ENCODE results near the gene C2orf81. TPM values are rescaled to one million over a fixed set of nuclear protein-coding genes. Genes with fewer than 3 reads are reported as not detected.

C2orf81 gene
- polyA plus RNA-seq, 1 donor from 2014 or later: 3.3 TPM

DNA sequence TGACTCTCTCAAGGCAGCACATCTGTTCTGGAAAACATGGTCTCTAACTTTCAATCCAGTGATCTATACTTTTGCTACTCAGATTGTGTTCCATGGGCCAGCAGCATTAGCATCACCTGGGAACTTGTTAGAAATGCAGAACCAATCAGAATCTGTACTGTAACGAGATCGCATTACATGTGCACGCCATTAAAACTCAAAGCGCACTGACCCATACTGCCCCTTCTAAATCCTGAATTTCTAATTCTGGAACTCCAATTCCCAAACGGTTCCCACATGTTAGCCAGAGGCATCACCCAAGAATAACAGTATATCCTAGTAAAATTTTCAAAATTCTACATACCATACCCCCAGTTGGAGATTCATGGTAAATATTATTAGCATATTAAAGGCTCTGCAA, 30.8 kb downstream of the C2orf81 start:
- H3F3A ChIP-seq (ENCODE audit: insufficient read depth, low read length, poor library complexity, severe bottlenecking): no peaks in the 10 kb centered on the region
- no peak overlapping the region for H2AFZ ChIP-seq (ENCODE audit: low read depth, low read length)
- no peaks in the 10 kb centered on the region for H3K27me3 ChIP-seq (ENCODE audit: insufficient read depth, low read depth, low read length)
- no peaks in the 10 kb centered on the region for H3K9me2 ChIP-seq (ENCODE audit: insufficient read depth, low read length)
- H3K36me3 ChIP-seq (ENCODE audit: insufficient read depth, low read length): no peaks in the 10 kb centered on the region
- TF ChIP-seq TAF1 (IDR thresholded peaks at IDR 0.05; ENCODE audit: low read depth) (no peak), EP300 (conservative IDR thresholded peaks at IDR 0.05; ENCODE audit: poor library complexity, severe bottlenecking) (no peak), POLR2AphosphoS5 (IDR thresholded peaks at IDR 0.05) (no peak), EZH2 (IDR thresholded peaks at IDR 0.05; ENCODE audit: borderline replicate concordance, insufficient read depth, low read length, poor library complexity, severe bottlenecking) (no peak), RAD21 (conservative IDR thresholded peaks at IDR 0.05) (no peak)
- TF ChIP-seq, protein P1, sequence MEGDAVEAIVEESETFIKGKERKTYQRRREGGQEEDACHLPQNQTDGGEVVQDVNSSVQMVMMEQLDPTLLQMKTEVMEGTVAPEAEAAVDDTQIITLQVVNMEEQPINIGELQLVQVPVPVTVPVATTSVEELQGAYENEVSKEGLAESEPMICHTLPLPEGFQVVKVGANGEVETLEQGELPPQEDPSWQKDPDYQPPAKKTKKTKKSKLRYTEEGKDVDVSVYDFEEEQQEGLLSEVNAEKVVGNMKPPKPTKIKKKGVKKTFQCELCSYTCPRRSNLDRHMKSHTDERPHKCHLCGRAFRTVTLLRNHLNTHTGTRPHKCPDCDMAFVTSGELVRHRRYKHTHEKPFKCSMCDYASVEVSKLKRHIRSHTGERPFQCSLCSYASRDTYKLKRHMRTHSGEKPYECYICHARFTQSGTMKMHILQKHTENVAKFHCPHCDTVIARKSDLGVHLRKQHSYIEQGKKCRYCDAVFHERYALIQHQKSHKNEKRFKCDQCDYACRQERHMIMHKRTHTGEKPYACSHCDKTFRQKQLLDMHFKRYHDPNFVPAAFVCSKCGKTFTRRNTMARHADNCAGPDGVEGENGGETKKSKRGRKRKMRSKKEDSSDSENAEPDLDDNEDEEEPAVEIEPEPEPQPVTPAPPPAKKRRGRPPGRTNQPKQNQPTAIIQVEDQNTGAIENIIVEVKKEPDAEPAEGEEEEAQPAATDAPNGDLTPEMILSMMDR (IDR thresholded peaks at IDR 0.05; ENCODE audit: poor library complexity, severe bottlenecking): no peak
- peak overlapping the region; percentile 84 for H3K4me3 ChIP-seq (ENCODE audit: low read length)
- peaks cover 59% of the 10 kb centered on the region for H3K79me2 ChIP-seq (replicated peaks; ENCODE audit: insufficient read depth, low read length)
- peak overlapping the region; percentile 78 for H3K9ac ChIP-seq (ENCODE audit: low read length)
- no peaks in the 10 kb centered on the region for H3K9me3 ChIP-seq (ENCODE audit: low read length)
- H4K20me1 ChIP-seq (ENCODE audit: insufficient read depth): no peaks in the 10 kb centered on the region
- H3K4me2 ChIP-seq (ENCODE audit: low read length): peak overlapping the region; percentile 95
- no peak overlapping the region for H3K27ac ChIP-seq (ENCODE audit: low read length)

DNA sequence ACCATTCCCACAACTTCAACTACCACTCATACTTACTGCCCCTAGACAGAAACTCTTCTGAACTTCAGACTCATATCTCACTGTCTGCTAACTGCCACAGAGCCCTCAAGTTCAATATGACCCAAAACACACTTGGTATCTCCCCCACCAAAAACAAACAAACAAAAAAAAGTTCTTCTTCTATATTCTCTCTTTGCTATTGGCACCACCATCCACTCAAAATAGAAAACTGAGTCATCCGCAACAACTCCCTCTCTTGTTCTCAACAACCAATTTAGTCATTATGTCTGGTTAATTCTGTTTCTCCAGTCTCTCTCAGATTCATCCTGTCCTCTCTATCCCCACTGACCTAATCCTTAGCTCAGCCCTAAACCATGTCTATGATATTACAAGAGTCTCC, 34.1 kb downstream of the C2orf81 start:
- no peaks in the 10 kb centered on the region for H3K9me2 ChIP-seq (ENCODE audit: insufficient read depth, low read length)
- H2AFZ ChIP-seq (ENCODE audit: low read depth, low read length): no peak overlapping the region
- no peak overlapping the region for H3K9ac ChIP-seq (ENCODE audit: low read length)
- H3K9me3 ChIP-seq (ENCODE audit: low read length): no peaks in the 10 kb centered on the region
- no peaks in the 10 kb centered on the region for H4K20me1 ChIP-seq (ENCODE audit: insufficient read depth)
- H3K36me3 ChIP-seq (ENCODE audit: insufficient read depth, low read length): no peaks in the 10 kb centered on the region
- peak overlapping the region; percentile 84 for H3K4me3 ChIP-seq (ENCODE audit: low read length)
- peak overlapping the region; percentile 9 for H3K4me2 ChIP-seq (ENCODE audit: low read length)
- peaks cover 85% of the 10 kb centered on the region for H3K79me2 ChIP-seq (replicated peaks; ENCODE audit: insufficient read depth, low read length)
- peak overlapping the region; percentile 94 for H3K27ac ChIP-seq (ENCODE audit: low read length)
- H3F3A ChIP-seq (ENCODE audit: insufficient read depth, low read length, poor library complexity, severe bottlenecking): no peaks in the 10 kb centered on the region
- TF ChIP-seq, protein P1 (IDR thresholded peaks at IDR 0.05; ENCODE audit: poor library complexity, severe bottlenecking): no peak
- TF ChIP-seq EP300 (conservative IDR thresholded peaks at IDR 0.05; ENCODE audit: poor library complexity, severe bottlenecking): no peak
- no peak for TF ChIP-seq SMC3 (conservative IDR thresholded peaks at IDR 0.05; ENCODE audit: poor library complexity)
- no peak for TF ChIP-seq EZH2 (IDR thresholded peaks at IDR 0.05; ENCODE audit: borderline replicate concordance, insufficient read depth, low read length, poor library complexity, severe bottlenecking)
- TF ChIP-seq MXI1 (conservative IDR thresholded peaks at IDR 0.05; ENCODE audit: poor library complexity, severe bottlenecking): no peak
- TF ChIP-seq TAF1 (IDR thresholded peaks at IDR 0.05; ENCODE audit: low read depth): no peak
- TF ChIP-seq RAD21 (conservative IDR thresholded peaks at IDR 0.05): no peak
- TF ChIP-seq, protein P2, sequence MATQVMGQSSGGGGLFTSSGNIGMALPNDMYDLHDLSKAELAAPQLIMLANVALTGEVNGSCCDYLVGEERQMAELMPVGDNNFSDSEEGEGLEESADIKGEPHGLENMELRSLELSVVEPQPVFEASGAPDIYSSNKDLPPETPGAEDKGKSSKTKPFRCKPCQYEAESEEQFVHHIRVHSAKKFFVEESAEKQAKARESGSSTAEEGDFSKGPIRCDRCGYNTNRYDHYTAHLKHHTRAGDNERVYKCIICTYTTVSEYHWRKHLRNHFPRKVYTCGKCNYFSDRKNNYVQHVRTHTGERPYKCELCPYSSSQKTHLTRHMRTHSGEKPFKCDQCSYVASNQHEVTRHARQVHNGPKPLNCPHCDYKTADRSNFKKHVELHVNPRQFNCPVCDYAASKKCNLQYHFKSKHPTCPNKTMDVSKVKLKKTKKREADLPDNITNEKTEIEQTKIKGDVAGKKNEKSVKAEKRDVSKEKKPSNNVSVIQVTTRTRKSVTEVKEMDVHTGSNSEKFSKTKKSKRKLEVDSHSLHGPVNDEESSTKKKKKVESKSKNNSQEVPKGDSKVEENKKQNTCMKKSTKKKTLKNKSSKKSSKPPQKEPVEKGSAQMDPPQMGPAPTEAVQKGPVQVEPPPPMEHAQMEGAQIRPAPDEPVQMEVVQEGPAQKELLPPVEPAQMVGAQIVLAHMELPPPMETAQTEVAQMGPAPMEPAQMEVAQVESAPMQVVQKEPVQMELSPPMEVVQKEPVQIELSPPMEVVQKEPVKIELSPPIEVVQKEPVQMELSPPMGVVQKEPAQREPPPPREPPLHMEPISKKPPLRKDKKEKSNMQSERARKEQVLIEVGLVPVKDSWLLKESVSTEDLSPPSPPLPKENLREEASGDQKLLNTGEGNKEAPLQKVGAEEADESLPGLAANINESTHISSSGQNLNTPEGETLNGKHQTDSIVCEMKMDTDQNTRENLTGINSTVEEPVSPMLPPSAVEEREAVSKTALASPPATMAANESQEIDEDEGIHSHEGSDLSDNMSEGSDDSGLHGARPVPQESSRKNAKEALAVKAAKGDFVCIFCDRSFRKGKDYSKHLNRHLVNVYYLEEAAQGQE (IDR thresholded peaks at IDR 0.05; ENCODE audit: borderline replicate concordance): no peak
- no peak for TF ChIP-seq POLR2AphosphoS5 (IDR thresholded peaks at IDR 0.05)
- no peaks in the 10 kb centered on the region for H3K27me3 ChIP-seq (ENCODE audit: insufficient read depth, low read depth, low read length)

All from neural cell (in vitro differentiated cells).